Endodermal cell (in vitro differentiated cells): ENCODE measurements around the gene CDON. TPM values are rescaled to one million over a fixed set of nuclear protein-coding genes. Genes with fewer than 3 reads are reported as not detected.

Source experiments
- DNase-seq: peaks from one replicate; pipeline ENCODE4 v3.0.0-alpha.2; 2017
- H3K27ac ChIP-seq: 2 replicates; pipeline ENCODE4 v1.5.1; 2013; ENCODE audit warnings: mild to moderate bottlenecking, low read depth, low read length, moderate library complexity
- H3K27me3 ChIP-seq: 2 replicates; pipeline ENCODE4 v1.6.1; 2013; ENCODE audit warnings: mild to moderate bottlenecking, low read length, moderate library complexity; ENCODE audit not compliant: insufficient read depth, control insufficient read depth, poor library complexity, severe bottlenecking
- H3K36me3 ChIP-seq: 2 replicates; pipeline ENCODE4 v1.7.0; 2013; ENCODE audit warnings: mild to moderate bottlenecking, low read length, moderate library complexity; ENCODE audit not compliant: control insufficient read depth, insufficient read depth
- H3K4me1 ChIP-seq: one replicate; pipeline ENCODE4 v1.7.0; 2013; ENCODE audit warnings: low read length; ENCODE audit not compliant: control insufficient read depth, insufficient read depth
- H3K4me3 ChIP-seq: 2 replicates; pipeline ENCODE4 v1.5.1; 2013; ENCODE audit warnings: mild to moderate bottlenecking, low read length, moderate library complexity
- H3K9ac ChIP-seq: 2 replicates; pipeline ENCODE4 v1.6.1; 2013; ENCODE audit warnings: mild to moderate bottlenecking, low read length, moderate library complexity; ENCODE audit not compliant: poor library complexity, severe bottlenecking; ENCODE audit errors: extremely low read depth
- H3K9me3 ChIP-seq: 2 replicates; pipeline ENCODE4 v1.6.1; 2013; ENCODE audit warnings: mild to moderate bottlenecking, low read length, moderate library complexity; ENCODE audit not compliant: control insufficient read depth
- H3K27ac Mint-ChIP-seq: 2 replicates; pipeline ENCODE4 v1.8.0; 2020; ENCODE audit warnings: mixed read lengths
- H3K27me3 Mint-ChIP-seq: 2 replicates; pipeline ENCODE4 v1.8.0; 2021; ENCODE audit warnings: mild to moderate bottlenecking, mixed read lengths; ENCODE audit not compliant: insufficient read depth
- H3K36me3 Mint-ChIP-seq: 2 replicates; pipeline ENCODE4 v1.8.0; 2020; ENCODE audit warnings: low read depth, mixed read lengths
- H3K4me1 Mint-ChIP-seq: 2 replicates; pipeline ENCODE4 v1.8.0; 2020; ENCODE audit warnings: mixed read lengths
- H3K4me3 Mint-ChIP-seq: 2 replicates; pipeline ENCODE4 v1.8.0; 2020; ENCODE audit warnings: mild to moderate bottlenecking, moderate library complexity, mixed read lengths
- H3K9me3 Mint-ChIP-seq: 2 replicates; pipeline ENCODE4 v1.8.0; 2020; ENCODE audit warnings: mild to moderate bottlenecking, mixed read lengths
- CTCF ChIP-seq: fragments of 200-600 bp; sonication (generic); conservative IDR thresholded peaks from 2 replicates; pipeline ENCODE4 v1.5.0; 2021; ENCODE audit warnings: antibody characterized with exemption, mild to moderate bottlenecking
- WGBS, 2 experiments: methylation state at CpG; one replicate each; pipeline versions ENCODE4 v1.1.5 to v1.1.7; 2013; ENCODE audit warnings: missing lambda C conversion rate in 2 of 2, mixed read lengths in 1 of 2; ENCODE audit not compliant: insufficient coverage in 1 of 2, insufficient read length in 1 of 2; 5-methylcytosine and 5-hydroxymethylcytosine counted together
- total RNA-seq, 2 donors: library from RNA; stranded (reverse); fragmentation: NEBNext Ultra II Directional in 1 of 2; extraction: Animal tissue kit (Norgen Biotek cat#: 25700) in 1 of 2; gene quantifications; 2 replicates in 1 of 2; 3 replicates in 1 of 2; pipeline ENCODE4 v1.2.1, GENCODE V29; 2021

CDON gene
- total RNA-seq, 2 donors from 2014 or later: 19.2 to 24.5 TPM

- Histone ChIP-seq H3K4me3 (no peak overlapping the region), H3K27ac (no peak overlapping the region), H3K9ac (no peak overlapping the region), H3K27me3 (no peaks in the 10 kb centered on the region), H3K4me1 (no peaks in the 10 kb centered on the region), H3K36me3 (no peaks in the 10 kb centered on the region), H3K9me3 (no peaks in the 10 kb centered on the region)
- no peak for TF ChIP-seq CTCF
- Mint-ChIP-seq H3K27me3 (no peaks in the 10 kb centered on the region), H3K9me3 (no peaks in the 10 kb centered on the region), H3K4me3 (no peak overlapping the region), H3K36me3 (no peaks in the 10 kb centered on the region), H3K27ac (no peak overlapping the region), H3K4me1 (peaks cover 16% of the 10 kb centered on the region)
- 88 to 94% methylated on average over 8 to 9 of the region's 9 CpGs for WGBS, 2 experiments
- DNase-seq: no peak
Measured at GRCh38 chr11:126039485-126040271, 23.0 kb downstream of the CDON start.

- H3K36me3 Mint-ChIP-seq: no peaks in the 10 kb centered on the region
- Histone ChIP-seq H3K27ac (no peak overlapping the region), H3K4me3 (no peak overlapping the region), H3K4me1 (no peaks in the 10 kb centered on the region), H3K9me3 (no peaks in the 10 kb centered on the region), H3K36me3 (no peaks in the 10 kb centered on the region), H3K27me3 (no peaks in the 10 kb centered on the region), H3K9ac (no peak overlapping the region)
- no peaks in the 10 kb centered on the region for H3K27me3 Mint-ChIP-seq
- WGBS, 2 experiments: 98 to 100% methylated on average over 2 to 5 of the region's 5 CpGs
- H3K9me3 Mint-ChIP-seq: no peaks in the 10 kb centered on the region
- TF ChIP-seq CTCF: no peak
- H3K4me1 Mint-ChIP-seq: peaks cover 32% of the 10 kb centered on the region
- no peak for DNase-seq
- no peak overlapping the region for H3K27ac Mint-ChIP-seq
- H3K4me3 Mint-ChIP-seq: no peak overlapping the region
Measured at GRCh38 chr11:126035718-126036117, 26.9 kb downstream of the CDON start.

- Histone ChIP-seq H3K4me3 (no peak overlapping the region), H3K4me1 (no peaks in the 10 kb centered on the region), H3K27ac (peak overlapping the region; percentile 73), H3K27me3 (no peaks in the 10 kb centered on the region), H3K9ac (no peak overlapping the region), H3K9me3 (no peaks in the 10 kb centered on the region), H3K36me3 (no peaks in the 10 kb centered on the region)
- 70 to 77% methylated on average over 4 to 5 of the region's 5 CpGs for WGBS, 2 experiments
- Mint-ChIP-seq H3K4me3 (no peak overlapping the region), H3K4me1 (peaks cover 32% of the 10 kb centered on the region), H3K27me3 (no peaks in the 10 kb centered on the region), H3K27ac (no peak overlapping the region), H3K36me3 (no peaks in the 10 kb centered on the region), H3K9me3 (no peaks in the 10 kb centered on the region)
- no peak for DNase-seq
- no peak for TF ChIP-seq CTCF
Measured at GRCh38 chr11:126034933-126035425, 27.7 kb downstream of the CDON start.
